GM21515 (cell line): Measurements from ENCODE around the gene RNF31.

ENCODE experiments used
- ATAC-seq: cut with Tn5 transposase; IDR thresholded peaks from one replicate; pipeline ENCODE4 v1.9.1; 2021; ENCODE audit not compliant: unreplicated experiment

RNF31 gene

GRCh38 chr14:24181371-24182077 is 34.2 kb downstream of the RNF31 start:
- ATAC-seq = no peak

DNA sequence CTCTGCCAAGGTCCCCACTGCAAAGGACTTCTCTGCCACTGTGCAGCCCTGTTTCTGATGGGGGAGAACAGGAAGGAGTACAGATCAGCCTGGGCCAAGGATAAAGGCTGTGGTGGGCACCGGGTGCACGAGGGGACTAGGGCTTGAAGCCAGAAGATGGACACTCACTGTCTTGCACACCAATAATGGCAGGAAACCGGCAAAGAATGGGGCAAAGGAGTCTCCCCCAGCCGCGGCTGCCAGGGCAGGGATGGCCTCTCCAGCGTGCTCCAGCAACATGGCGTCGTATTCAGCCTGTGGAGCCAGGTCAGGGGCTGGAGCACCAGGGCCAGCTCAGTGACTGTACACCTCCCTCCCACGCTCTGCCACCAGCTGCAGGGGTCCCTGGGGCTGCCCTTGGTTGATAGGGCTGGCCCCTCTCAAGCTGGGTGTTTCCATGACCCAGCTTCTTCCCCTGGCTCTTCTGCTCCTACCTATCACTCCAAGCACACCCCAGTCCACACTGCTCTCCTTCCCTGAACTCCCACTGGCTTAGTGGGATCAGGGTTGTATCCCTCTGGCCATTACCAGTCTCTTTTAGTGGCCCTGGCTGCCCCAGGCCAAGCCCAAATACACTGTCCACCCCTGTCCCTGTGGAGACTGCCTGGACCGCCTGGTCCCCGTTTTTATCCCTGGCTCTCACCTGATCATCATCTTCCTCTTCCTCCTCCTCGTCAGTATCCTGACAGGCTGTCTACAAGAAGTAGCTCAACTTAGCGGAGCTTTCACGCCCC is 35.0 kb downstream of the RNF31 start:
- ATAC-seq = no peak

DNA sequence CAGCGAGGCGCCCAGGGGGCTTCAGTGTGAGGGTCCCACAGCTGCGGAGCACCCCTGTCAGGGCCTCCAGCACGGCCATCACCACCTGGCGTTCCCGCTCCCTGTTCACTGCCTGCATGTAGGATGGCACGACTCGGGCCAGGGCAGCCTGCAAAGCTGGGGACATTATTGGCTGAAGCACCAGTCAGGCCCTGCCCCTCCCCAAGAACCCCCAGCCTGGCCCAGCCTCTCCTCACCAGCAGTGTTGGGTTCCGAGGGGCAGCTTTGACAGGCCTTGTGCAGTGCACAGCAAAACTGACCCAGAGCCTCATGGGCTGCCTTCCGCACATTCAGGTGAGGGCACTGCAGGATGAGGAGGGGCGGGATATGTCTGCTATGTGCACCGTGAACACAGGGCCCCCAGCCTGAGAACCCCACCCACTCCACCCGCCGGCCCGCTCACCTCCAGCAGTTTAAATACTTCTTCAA is 35.8 kb downstream of the RNF31 start:
- no peak for ATAC-seq

- ATAC-seq = no peak
Observed at GRCh38 chr14:24184104-24184970, 37.0 kb downstream of the RNF31 start.

GRCh38 chr14:24185026-24185425 is 37.7 kb downstream of the RNF31 start:
- no peak for ATAC-seq

GRCh38 chr14:24185741-24186140 is 38.4 kb downstream of the RNF31 start:
- ATAC-seq = no peak

GRCh38 chr14:24186831-24187538 is 39.7 kb downstream of the RNF31 start:
- no peak for ATAC-seq

GRCh38 chr14:24187539-24187915 is 40.2 kb downstream of the RNF31 start:
- ATAC-seq = no peak

- ATAC-seq = peak; percentile 87
Observed at GRCh38 chr14:24188251-24189058, 41.2 kb downstream of the RNF31 start, which contains the start of gene IPO4. TSS of gene IPO4 (minus strand) at chr14:24188816. CDS start at chr14:24188787, 29 bp downstream.

- ATAC-seq = no peak
Observed at GRCh38 chr14:24189059-24189375, 41.7 kb downstream of the RNF31 start.

DNA sequence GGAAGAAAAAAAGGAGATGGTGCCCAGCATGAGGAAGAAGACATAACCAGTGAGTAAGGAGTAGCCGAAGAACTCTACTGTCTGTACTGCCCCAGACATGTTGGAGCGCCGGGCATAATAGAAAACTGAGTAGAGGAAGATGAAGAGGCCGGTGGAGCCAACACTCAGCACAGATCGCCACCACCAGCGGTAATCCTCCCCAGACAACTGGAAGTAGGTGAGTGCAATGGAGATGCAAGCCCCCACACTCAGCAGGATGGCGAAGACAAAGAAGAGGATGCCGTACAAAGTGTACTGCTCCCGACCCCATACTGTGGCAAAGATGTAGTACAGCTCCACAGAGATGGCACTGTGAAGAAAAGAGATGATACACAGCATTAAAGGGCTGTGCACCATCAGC is 42.2 kb downstream of the RNF31 start:
- ATAC-seq = no peak

- no peak for ATAC-seq
Observed at GRCh38 chr14:24190416-24190815, 43.1 kb downstream of the RNF31 start.

DNA sequence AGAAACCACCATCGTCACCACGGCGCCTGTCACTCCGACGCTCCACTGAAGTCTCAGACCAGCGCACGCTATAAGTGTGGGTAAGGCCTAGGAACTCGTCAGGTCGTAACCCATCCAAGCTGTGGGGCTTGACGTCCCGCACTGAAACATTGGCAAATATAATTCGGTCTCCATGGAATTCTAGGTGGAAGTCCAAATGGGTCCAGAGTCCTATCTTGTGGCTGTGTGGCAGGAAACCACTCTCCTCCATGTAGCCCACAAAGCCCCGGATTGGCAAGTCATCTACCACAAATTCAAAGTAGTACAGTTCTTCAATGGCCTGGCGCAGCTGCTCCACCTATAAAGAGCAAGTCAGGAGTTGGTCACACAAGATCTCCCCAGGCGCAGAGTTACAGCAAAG is 45.6 kb downstream of the RNF31 start:
- ATAC-seq = no peak

- ATAC-seq = no peak
Observed at GRCh38 chr14:24194186-24194872, 47.0 kb downstream of the RNF31 start.

DNA sequence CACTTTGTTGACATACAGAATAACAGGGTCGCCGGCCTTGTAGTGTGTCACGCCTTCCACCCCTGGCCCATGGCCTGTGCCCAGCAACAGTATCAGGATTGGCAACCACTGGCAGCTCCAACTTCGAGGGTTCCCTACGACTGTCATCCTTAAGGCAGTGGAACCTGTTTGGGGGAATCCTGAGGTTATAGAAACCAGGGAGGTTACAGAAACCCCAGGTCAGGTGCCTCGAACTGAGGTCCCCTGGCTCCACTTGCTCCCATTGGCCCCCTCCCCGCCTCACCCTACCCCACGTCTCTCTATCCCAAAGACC is 47.5 kb downstream of the RNF31 start:
- ATAC-seq = no peak

DNA sequence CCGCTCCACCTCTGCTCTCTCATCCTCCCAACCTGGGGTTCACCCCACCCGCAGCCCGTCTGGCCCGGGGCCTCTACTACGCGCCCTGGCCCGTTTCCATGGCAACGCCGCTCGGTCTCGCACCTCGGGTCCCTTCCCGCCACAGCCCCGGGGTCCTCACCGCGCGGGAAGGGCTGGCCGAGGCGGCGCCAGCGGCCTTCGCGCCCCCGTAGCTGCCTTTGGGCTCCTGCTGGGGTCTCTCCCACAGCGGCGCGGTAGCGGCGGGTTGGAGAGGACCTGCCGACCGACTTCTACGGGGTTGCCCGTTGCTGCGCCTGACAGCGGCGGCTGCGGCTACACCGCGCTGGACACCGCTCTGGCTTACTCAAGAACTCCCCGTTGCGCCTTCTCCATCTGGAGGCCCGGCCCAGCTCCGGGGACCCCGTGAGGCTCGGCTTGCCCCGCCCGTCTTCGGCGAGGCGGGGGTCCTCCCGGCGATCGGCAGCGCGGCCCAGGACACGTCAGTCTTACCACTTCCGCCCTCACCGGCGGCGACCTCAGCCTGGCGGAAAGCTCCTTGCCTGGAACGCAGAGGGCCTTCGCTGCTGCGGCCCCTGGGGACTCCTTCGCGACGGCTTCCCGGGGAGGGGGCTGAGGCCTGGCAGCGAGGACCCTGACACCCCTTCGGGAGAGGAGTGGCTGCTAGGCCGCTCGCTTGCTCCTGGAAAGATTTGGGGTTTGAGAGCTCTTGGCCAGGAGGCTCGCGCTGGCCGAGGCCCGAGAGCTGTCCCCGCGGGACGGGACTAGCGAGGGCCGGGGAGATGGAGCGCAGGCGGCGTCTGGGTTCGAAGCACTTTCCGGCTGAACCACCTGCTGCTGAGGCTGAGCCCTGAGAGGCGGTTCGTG is 48.1 kb downstream of the RNF31 start, which contains the start of gene TM9SF1:
Gene TM9SF1, minus strand, starts transcription at position 256 of the 885 bp plus-strand sequence. CDS start 422 bp downstream, outside the sequence.
- ATAC-seq = peak; percentile 78

DNA sequence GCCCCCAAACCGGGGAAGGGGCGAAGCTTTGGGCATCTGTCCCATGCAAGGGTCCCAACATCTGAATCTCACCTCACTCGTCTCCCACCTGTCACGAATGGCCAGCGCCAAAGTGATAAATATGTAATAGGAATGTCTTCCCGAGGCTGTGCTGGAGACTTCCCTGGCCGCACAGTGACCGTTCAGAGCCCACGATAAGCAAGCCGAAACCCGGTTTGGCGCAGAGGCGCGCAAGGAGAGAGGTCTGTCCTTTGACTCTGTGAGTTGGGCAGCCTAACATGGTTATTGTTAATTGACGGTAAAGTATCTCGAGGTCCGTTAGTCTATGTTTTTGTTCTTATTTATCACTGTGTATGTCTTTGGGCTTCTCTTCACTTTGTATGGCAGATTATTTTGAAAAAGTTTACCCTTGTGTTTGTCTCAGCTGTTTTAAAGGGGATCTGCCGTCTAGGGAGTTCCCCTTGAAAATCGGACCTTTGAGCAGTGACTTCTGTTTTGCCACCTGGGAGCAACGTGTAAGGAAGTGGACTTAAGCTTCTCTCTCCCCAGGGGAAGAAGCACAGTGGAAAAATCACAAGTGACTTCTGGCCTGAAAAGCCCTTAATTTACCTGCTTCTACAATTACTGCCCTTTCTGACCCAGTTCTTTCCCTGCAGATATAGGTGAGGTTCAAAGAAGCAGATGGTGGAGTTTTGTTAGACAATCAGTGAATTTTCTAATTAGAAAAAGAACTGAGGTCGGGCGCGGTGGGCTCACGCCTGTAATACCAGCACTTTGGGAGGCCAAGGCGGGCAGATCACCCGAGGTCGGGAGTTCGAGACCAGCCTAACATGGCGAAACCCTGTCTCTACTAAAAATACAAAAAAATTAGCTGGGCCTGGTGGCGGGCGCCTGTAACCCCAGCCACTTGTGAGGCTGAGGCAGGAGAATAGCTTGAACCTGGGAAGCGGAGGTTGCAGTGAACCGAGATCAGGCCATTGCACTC is 49.1 kb downstream of the RNF31 start:
- peak; percentile 21 for ATAC-seq
